SK-N-SH (cell line): ENCODE results near the gene LGR4. TPM values are rescaled to one million over a fixed set of nuclear protein-coding genes. Genes with fewer than 3 reads are reported as not detected.

ENCODE experiments used
- CTCF ChIA-PET: fragments of 300-600, 350-600 bp; formaldehyde crosslinking; extraction: SDS; loops from one replicate; lab custom pipeline; 2021; lab: Yijun Ruan, JAX
- POLR2A ChIA-PET: fragments of 350-600 bp; sonication (Branson Sonifier 250); formaldehyde crosslinking; extraction: SDS; loops from one replicate; lab custom pipeline; 2020; ENCODE audit warnings: antibody characterized with exemption, inconsistent platforms; lab: Yijun Ruan, JAX
- DNase-seq: peaks from one replicate; pipeline ENCODE4 v3.0.0; 2012
- H2AFZ ChIP-seq: fragments of 200-600 bp; sonication (generic); 2 replicates; pipeline ENCODE4 v1.8.1; 2016; ENCODE audit warnings: antibody characterized with exemption, mild to moderate bottlenecking, low read depth
- H3F3A ChIP-seq: fragments of 200-600 bp; sonication (generic); replicated peaks from 2 replicates; pipeline ENCODE3; 2016; ENCODE audit warnings: antibody characterized with exemption, mild to moderate bottlenecking; ENCODE audit not compliant: insufficient read depth
- H3K27ac ChIP-seq, 2 experiments: fragments of 200-500 bp in 1 of 2; fragments of 200-600 bp in 1 of 2; sonication (Bioruptor generic) in 1 of 2; sonication (generic), shearing (Covaris generic) in 1 of 2; 2 replicates each; pipeline versions ENCODE4 v1.5.1 to v1.6.1; 2014 to 2016; ENCODE audit warnings: low read depth in 2 of 2, inconsistent platforms in 1 of 2, low read length in 1 of 2, mild to moderate bottlenecking in 1 of 2, mixed read lengths in 1 of 2
- H3K27me3 ChIP-seq: fragments of 200-600 bp; sonication (generic), shearing (Covaris generic); 2 replicates; pipeline ENCODE4 v1.6.1; 2016; ENCODE audit warnings: mixed run types; ENCODE audit not compliant: insufficient read depth
- H3K36me3 ChIP-seq, 2 experiments: fragments of 200-500 bp in 1 of 2; fragments of 200-600 bp in 1 of 2; sonication (Bioruptor generic) in 1 of 2; sonication (generic) in 1 of 2; replicated peaks in 1 of 2; 2 replicates each; pipeline versions ENCODE3 to v1.5.1; 2014 to 2016; ENCODE audit warnings: low read length in 1 of 2, mild to moderate bottlenecking in 1 of 2; ENCODE audit not compliant: insufficient read depth in 2 of 2, control insufficient read depth in 1 of 2
- H3K4me1 ChIP-seq, 2 experiments: fragments of 200-500 bp in 1 of 2; fragments of 200-600 bp in 1 of 2; sonication (Bioruptor generic) in 1 of 2; sonication (generic), shearing (Covaris generic) in 1 of 2; 2 replicates each; pipeline versions ENCODE4 v1.5.1 to v1.6.1; 2014 to 2016; ENCODE audit warnings: low read depth in 1 of 2, low read length in 1 of 2, mixed run types in 1 of 2; ENCODE audit not compliant: insufficient read depth in 2 of 2, control insufficient read depth in 1 of 2
- H3K4me2 ChIP-seq: fragments of 200-600 bp; sonication (generic), shearing (Covaris generic); 2 replicates; pipeline ENCODE4 v1.6.1; 2017; ENCODE audit warnings: mixed run types
- H3K4me3 ChIP-seq, 2 experiments: fragments of 200-500 bp in 1 of 2; fragments of 200-600 bp in 1 of 2; sonication (Bioruptor generic) in 1 of 2; sonication (generic), shearing (Covaris generic) in 1 of 2; 2 replicates each; pipeline versions ENCODE4 v1.5.1 to v1.8.1; 2014 to 2016; ENCODE audit warnings: low read depth in 2 of 2, inconsistent platforms in 1 of 2, low read length in 1 of 2, mild to moderate bottlenecking in 1 of 2, mixed read lengths in 1 of 2, moderate library complexity in 1 of 2
- H3K79me2 ChIP-seq: fragments of 200-600 bp; sonication (generic); 2 replicates; pipeline ENCODE4 v1.8.1; 2017; ENCODE audit warnings: mild to moderate bottlenecking; ENCODE audit not compliant: insufficient read depth
- H3K9ac ChIP-seq: fragments of 200-600 bp; sonication (generic); 2 replicates; pipeline ENCODE4 v1.6.1; 2017; ENCODE audit warnings: mixed run types
- H3K9me2 ChIP-seq: fragments of 200-600 bp; sonication (generic); 2 replicates; pipeline ENCODE4 v1.6.1; 2017; ENCODE audit warnings: mixed run types
- H3K9me3 ChIP-seq: fragments of 200-600 bp; sonication (generic); 2 replicates; pipeline ENCODE4 v1.6.1; 2017; ENCODE audit warnings: mixed run types, mild to moderate bottlenecking, moderate library complexity
- H4K20me1 ChIP-seq: fragments of 200-600 bp; sonication (generic); 2 replicates; pipeline ENCODE4 v1.6.1; 2017; ENCODE audit warnings: mild to moderate bottlenecking, mixed run types; ENCODE audit not compliant: insufficient read depth
- FOSL2 ChIP-seq: IDR thresholded peaks from 2 replicates; pipeline ENCODE4 v1.4.0; 2012; ENCODE audit warnings: low read depth, mild to moderate bottlenecking, moderate library complexity, borderline replicate concordance
- FOXJ3 ChIP-seq: sonication (generic); formaldehyde crosslinking; IDR thresholded peaks from 2 replicates; pipeline ENCODE4 v1.5.1; 2020; ENCODE audit warnings: mild to moderate bottlenecking, missing genetic modification reagents
- FOXM1 ChIP-seq: IDR thresholded peaks from 2 replicates; pipeline ENCODE4 v1.4.0; 2012; ENCODE audit warnings: low read depth, mild to moderate bottlenecking
- GABPA ChIP-seq: IDR thresholded peaks from 2 replicates; pipeline ENCODE4 v1.4.0; 2012; ENCODE audit warnings: low read depth, mild to moderate bottlenecking
- MEF2A ChIP-seq: IDR thresholded peaks from 2 replicates; pipeline ENCODE4 v1.4.0; 2012; ENCODE audit warnings: low read depth, borderline replicate concordance
- POLR2AphosphoS5 ChIP-seq: IDR thresholded peaks from 2 replicates; pipeline ENCODE4 v1.6.1; 2012; ENCODE audit warnings: low read depth, low read length
- RFX5 ChIP-seq: IDR thresholded peaks from 2 replicates; pipeline ENCODE4 v1.6.1; 2012; ENCODE audit warnings: mild to moderate bottlenecking, improper control_type of control experiment, low read length
- RXRA ChIP-seq: IDR thresholded peaks from 2 replicates; pipeline ENCODE4 v1.4.0; 2012; ENCODE audit warnings: low read depth, mild to moderate bottlenecking, borderline replicate concordance
- SIN3A ChIP-seq: IDR thresholded peaks from 2 replicates; pipeline ENCODE4 v1.6.1; 2012; ENCODE audit warnings: low read depth, mild to moderate bottlenecking, low read length, moderate library complexity, borderline replicate concordance
- TCF12 ChIP-seq: IDR thresholded peaks from 2 replicates; pipeline ENCODE4 v1.4.0; 2012
- YY1 ChIP-seq: IDR thresholded peaks from 2 replicates; pipeline ENCODE4 v1.4.0; 2012; ENCODE audit warnings: low read depth, mild to moderate bottlenecking
- WGBS: methylation state at CpG from one replicate; pipeline ENCODE4 v1.1.6; 2017; ENCODE audit warnings: low lambda C conversion rate; 5-methylcytosine and 5-hydroxymethylcytosine counted together
- polyA plus RNA-seq, 3 experiments: library from polyadenylated mRNA; depleted of rRNA; stranded (reverse); fragments of >200 nt; gene quantifications; 2 replicates each; pipeline ENCODE4 v1.2.3, GENCODE V29; 2012
- TF ChIP-seq, protein P1 (sequence below): IDR thresholded peaks from 2 replicates; pipeline ENCODE4 v1.6.1; 2012; ENCODE audit warnings: mild to moderate bottlenecking, low read depth, low read length, moderate library complexity
- TF ChIP-seq, protein P2 (sequence below): IDR thresholded peaks from 2 replicates; pipeline ENCODE4 v1.4.0; 2012; ENCODE audit warnings: low read depth, borderline replicate concordance

Gene LGR4
- polyA plus RNA-seq, 1 of the 3 experiments (the other 2 are of a cell fraction), result 2.6 TPM

DNA sequence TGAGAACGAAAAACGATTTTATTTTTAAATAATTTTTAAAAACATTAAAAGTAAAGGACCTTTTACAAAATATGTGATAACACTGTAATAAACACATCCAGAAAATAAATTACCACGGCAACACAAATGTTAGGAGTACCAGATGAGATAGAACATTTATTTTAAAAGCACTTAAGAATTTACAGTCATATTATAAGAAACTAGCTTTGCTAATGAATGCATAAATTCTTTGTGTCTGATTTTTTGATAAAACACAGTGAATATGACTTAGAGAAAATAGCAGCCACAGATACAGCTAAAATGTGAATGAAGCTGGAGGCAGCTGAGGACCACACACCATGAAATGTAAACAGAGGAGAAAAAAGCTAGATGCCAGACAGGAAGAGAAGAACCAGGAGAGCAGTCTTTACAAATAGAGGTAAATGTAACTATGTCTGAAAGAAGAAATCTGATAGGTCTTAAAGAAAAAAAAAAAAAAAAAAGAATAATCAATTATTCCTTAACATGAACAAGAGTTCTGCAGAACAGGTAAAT is 124.2 kb downstream of the LGR4 start:
- Histone ChIP-seq H3K9me3 (no peaks in the 10 kb centered on the region), H3K4me2 (no peak overlapping the region), H3K9ac (no peak overlapping the region), H3K27ac (no peak overlapping the region; a peak in 2 of 4 replicates), H3K27me3 (no peaks in the 10 kb centered on the region), H2AFZ (no peak overlapping the region), H3K79me2 (no peaks in the 10 kb centered on the region), H3K36me3 (peaks cover 9 to 11% of the 10 kb centered on the region in 2 experiments), H3F3A (no peaks in the 10 kb centered on the region), H3K4me1 (peaks cover 0 to 44% of the 10 kb centered on the region in 2 experiments; a peak in 3 of 4 replicates), H3K9me2 (no peaks in the 10 kb centered on the region), H4K20me1 (no peaks in the 10 kb centered on the region), H3K4me3 (no peak overlapping the region)
- TF ChIP-seq FOXM1 (no peak), GABPA (no peak), FOXJ3 (no peak), SIN3A (no peak), RFX5 (no peak), RXRA (no peak), TCF12 (no peak), MEF2A (no peak), POLR2AphosphoS5 (no peak), FOSL2 (no peak), YY1 (no peak)
- TF ChIP-seq, protein P1, sequence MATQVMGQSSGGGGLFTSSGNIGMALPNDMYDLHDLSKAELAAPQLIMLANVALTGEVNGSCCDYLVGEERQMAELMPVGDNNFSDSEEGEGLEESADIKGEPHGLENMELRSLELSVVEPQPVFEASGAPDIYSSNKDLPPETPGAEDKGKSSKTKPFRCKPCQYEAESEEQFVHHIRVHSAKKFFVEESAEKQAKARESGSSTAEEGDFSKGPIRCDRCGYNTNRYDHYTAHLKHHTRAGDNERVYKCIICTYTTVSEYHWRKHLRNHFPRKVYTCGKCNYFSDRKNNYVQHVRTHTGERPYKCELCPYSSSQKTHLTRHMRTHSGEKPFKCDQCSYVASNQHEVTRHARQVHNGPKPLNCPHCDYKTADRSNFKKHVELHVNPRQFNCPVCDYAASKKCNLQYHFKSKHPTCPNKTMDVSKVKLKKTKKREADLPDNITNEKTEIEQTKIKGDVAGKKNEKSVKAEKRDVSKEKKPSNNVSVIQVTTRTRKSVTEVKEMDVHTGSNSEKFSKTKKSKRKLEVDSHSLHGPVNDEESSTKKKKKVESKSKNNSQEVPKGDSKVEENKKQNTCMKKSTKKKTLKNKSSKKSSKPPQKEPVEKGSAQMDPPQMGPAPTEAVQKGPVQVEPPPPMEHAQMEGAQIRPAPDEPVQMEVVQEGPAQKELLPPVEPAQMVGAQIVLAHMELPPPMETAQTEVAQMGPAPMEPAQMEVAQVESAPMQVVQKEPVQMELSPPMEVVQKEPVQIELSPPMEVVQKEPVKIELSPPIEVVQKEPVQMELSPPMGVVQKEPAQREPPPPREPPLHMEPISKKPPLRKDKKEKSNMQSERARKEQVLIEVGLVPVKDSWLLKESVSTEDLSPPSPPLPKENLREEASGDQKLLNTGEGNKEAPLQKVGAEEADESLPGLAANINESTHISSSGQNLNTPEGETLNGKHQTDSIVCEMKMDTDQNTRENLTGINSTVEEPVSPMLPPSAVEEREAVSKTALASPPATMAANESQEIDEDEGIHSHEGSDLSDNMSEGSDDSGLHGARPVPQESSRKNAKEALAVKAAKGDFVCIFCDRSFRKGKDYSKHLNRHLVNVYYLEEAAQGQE, result no peak
- TF ChIP-seq, protein P2, sequence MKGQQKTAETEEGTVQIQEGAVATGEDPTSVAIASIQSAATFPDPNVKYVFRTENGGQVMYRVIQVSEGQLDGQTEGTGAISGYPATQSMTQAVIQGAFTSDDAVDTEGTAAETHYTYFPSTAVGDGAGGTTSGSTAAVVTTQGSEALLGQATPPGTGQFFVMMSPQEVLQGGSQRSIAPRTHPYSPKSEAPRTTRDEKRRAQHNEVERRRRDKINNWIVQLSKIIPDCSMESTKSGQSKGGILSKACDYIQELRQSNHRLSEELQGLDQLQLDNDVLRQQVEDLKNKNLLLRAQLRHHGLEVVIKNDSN, result no peak
- WGBS, result 21% methylated on average over 3 of the region's 3 CpGs
- ChIA-PET POLR2A (interaction anchor here (0.7 kb wide), 1 partner anchor 12 kb away, joined by 3 read pairs; no protein-coding TSS in a partner anchor), CTCF (interaction anchor here (1.2 to 1.8 kb wide), 2 partner anchors 15 to 138 kb away, joined by 3 to 6 read pairs; no protein-coding TSS in a partner anchor)
- no peak for DNase-seq
